ENCODE results near the gene CAST. TPM values are rescaled to one million over a fixed set of nuclear protein-coding genes. Genes with fewer than 3 reads are reported as not detected.
"Not testable (repeated sequence)": the region's sequence is repeated elsewhere in the genome, so short reads cannot be mapped to it uniquely, and the experiment has no call there.

Gene CAST
- total RNA-seq, 1 experiment from 2014 or later = 418 TPM

DNA sequence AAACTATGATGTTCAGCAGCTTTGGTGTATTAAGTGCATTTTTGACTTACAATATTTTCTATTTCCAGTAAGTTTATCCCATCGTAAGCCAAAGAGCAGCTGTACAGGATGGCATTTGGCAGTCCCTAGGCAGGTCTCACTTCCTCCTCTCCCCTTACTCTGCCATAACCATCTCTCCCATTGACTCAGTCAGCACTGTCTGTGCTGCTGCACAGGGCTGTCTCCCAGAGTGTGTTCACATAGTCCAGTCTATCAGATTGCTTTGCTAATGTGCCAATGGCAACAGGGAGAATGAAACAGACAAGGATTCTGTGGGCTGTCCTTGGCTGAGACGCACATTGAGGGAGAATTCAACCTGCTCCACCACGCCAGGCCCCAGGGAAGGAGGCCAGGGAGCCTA lies 47.0 kb upstream of the CAST start:
- no peaks in the 10 kb centered on the region for H3K27me3 Mint-ChIP-seq (ENCODE audit: insufficient read depth, unreplicated experiment)
- H3K9me3 Mint-ChIP-seq (ENCODE audit: unreplicated experiment) = peaks cover 3% of the 10 kb centered on the region
- Histone ChIP-seq H3K4me1 (peaks cover 7% of the 10 kb centered on the region), H3K36me3 (ENCODE audit: control insufficient read depth, insufficient read depth, low read length) (no peaks in the 10 kb centered on the region), H3K9me3 (peaks cover 22% of the 10 kb centered on the region), H3K4me3 (ENCODE audit: low read depth, low read length) (no peak overlapping the region), H3K27me3 (replicated peaks; ENCODE audit: control insufficient read depth, insufficient read depth, low read length) (no peaks in the 10 kb centered on the region)
- H3K27ac Mint-ChIP-seq (ENCODE audit: unreplicated experiment) = peak overlapping the region; percentile 19
- no peaks in the 10 kb centered on the region for H3K36me3 Mint-ChIP-seq (ENCODE audit: insufficient read depth, unreplicated experiment)
- H3K4me1 Mint-ChIP-seq (ENCODE audit: low read depth, unreplicated experiment) = no peaks in the 10 kb centered on the region
- TF ChIP-seq, protein P1, sequence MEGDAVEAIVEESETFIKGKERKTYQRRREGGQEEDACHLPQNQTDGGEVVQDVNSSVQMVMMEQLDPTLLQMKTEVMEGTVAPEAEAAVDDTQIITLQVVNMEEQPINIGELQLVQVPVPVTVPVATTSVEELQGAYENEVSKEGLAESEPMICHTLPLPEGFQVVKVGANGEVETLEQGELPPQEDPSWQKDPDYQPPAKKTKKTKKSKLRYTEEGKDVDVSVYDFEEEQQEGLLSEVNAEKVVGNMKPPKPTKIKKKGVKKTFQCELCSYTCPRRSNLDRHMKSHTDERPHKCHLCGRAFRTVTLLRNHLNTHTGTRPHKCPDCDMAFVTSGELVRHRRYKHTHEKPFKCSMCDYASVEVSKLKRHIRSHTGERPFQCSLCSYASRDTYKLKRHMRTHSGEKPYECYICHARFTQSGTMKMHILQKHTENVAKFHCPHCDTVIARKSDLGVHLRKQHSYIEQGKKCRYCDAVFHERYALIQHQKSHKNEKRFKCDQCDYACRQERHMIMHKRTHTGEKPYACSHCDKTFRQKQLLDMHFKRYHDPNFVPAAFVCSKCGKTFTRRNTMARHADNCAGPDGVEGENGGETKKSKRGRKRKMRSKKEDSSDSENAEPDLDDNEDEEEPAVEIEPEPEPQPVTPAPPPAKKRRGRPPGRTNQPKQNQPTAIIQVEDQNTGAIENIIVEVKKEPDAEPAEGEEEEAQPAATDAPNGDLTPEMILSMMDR (IDR thresholded peaks at IDR 0.05; ENCODE audit: insufficient read depth in 1 of 2, low read depth in 1 of 2, low read length in 1 of 2, severe bottlenecking in 1 of 2, unreplicated experiment in 1 of 2) = no peak
- intact Hi-C loops (cut with micrococcal nuclease; ENCODE audit: unreplicated experiment) = loop anchor here (2.0 to 10.0 kb wide), 2 partner anchors 254 to 320 kb away; partner anchors contain the start of gene LNPEP
- no TSS peak for BruUV-seq (replicated peaks)
- peak overlapping the region; percentile 4 for H3K4me3 Mint-ChIP-seq (ENCODE audit: unreplicated experiment)
- DNase-seq = no peak
- ChIA-PET POLR2A (no interaction called here), CTCF (interaction anchor here (1.4 to 1.8 kb wide), 3 partner anchors 26 to 105 kb away, joined by 5 to 13 read pairs (median 5); partner anchors contain the start of gene CAST)

DNA sequence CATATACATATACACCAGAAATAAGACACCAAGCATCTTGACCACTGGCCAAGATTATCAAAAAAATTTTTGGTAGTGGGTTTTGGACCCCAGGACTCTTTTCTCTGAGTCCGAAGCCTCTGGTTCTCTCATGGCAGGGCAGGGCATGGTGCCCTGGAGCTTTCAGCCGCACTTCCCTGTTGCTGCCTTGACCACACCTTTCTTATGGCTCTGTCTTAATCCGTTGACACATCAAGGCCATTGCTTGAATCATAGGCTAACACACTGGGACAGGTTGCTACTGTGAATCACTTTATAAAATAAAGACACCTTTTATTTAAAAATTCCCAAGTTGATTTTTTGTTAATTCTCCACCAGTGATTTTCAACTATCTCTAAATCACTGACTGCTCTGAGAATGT lies 45.4 kb upstream of the CAST start:
- H3K4me1 ChIP-seq = peaks cover 7% of the 10 kb centered on the region
- Mint-ChIP-seq H3K4me1 (ENCODE audit: low read depth, unreplicated experiment) (no peaks in the 10 kb centered on the region), H3K9me3 (ENCODE audit: unreplicated experiment) (peaks cover 11% of the 10 kb centered on the region), H3K36me3 (ENCODE audit: insufficient read depth, unreplicated experiment) (no peaks in the 10 kb centered on the region), H3K27me3 (ENCODE audit: insufficient read depth, unreplicated experiment) (no peaks in the 10 kb centered on the region), H3K27ac (ENCODE audit: unreplicated experiment) (no peak overlapping the region), H3K4me3 (ENCODE audit: unreplicated experiment) (no peak overlapping the region)
- H3K9me3 ChIP-seq = peaks cover 22% of the 10 kb centered on the region
- intact Hi-C loops (cut with micrococcal nuclease; ENCODE audit: unreplicated experiment) = loop anchor here (10.0 kb wide), 1 partner anchor 318 kb away; the partner anchor contains the start of gene LNPEP
- no peaks in the 10 kb centered on the region for H3K36me3 ChIP-seq (ENCODE audit: control insufficient read depth, insufficient read depth, low read length)
- H3K27me3 ChIP-seq (replicated peaks; ENCODE audit: control insufficient read depth, insufficient read depth, low read length) = no peaks in the 10 kb centered on the region
- no peak overlapping the region for H3K4me3 ChIP-seq (ENCODE audit: low read depth, low read length)
- no peak for DNase-seq
- BruUV-seq (replicated peaks) = no TSS peak
- ChIA-PET CTCF (no interaction called here), POLR2A (no interaction called here)
- TF ChIP-seq, protein P1 (IDR thresholded peaks at IDR 0.05; ENCODE audit: insufficient read depth in 1 of 2, low read depth in 1 of 2, low read length in 1 of 2, severe bottlenecking in 1 of 2, unreplicated experiment in 1 of 2) = no peak

DNA sequence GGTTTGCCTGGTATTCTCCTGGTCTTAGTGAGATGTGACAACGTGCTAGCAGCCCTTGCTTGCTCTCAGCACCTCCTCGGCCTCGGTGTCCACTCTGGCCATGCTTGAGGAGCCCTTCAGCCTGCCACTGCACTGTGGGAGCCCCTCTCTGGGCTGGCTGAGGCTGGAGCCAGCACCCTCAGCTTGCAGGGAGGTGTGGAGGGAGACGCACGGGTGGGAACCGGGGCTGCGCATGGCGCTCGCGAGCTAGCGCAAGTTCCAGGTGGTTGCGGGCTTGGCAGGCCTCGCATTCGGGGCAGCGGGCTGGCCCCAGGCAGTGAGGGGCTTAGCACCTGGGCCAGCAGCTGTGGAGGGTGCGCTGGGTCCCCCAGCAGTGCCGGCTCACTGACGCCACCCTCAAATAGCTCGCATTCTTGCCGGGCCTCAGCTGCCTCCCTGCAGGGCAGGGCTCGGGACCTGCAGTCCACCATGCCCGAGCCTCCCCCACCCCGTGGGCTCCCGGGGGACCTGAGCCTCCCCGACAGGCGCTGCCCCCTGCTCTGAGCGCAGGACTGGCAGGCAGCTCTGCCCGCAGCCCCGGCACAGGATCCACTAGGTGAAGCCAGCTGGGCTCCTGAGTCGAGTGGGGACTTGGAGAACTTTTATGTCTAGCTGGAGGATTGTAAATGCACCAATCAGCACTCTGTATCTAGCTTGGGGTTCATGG lies 43.7 kb upstream of the CAST start:
- peaks cover 22% of the 10 kb centered on the region for H3K9me3 ChIP-seq
- H3K27ac Mint-ChIP-seq (ENCODE audit: unreplicated experiment); H3K36me3 ChIP-seq (ENCODE audit: control insufficient read depth, insufficient read depth, low read length); H3K27me3 Mint-ChIP-seq (ENCODE audit: insufficient read depth, unreplicated experiment); POLR2A ChIA-PET; H3K4me1 ChIP-seq; CTCF ChIA-PET; H3K4me3 Mint-ChIP-seq (ENCODE audit: unreplicated experiment); H3K4me1 Mint-ChIP-seq (ENCODE audit: low read depth, unreplicated experiment); H3K27me3 ChIP-seq (replicated peaks; ENCODE audit: control insufficient read depth, insufficient read depth, low read length); DNase-seq; H3K36me3 Mint-ChIP-seq (ENCODE audit: insufficient read depth, unreplicated experiment); H3K4me3 ChIP-seq (ENCODE audit: low read depth, low read length); BruUV-seq (replicated peaks): not testable (repeated sequence)
- intact Hi-C loops (cut with micrococcal nuclease; ENCODE audit: unreplicated experiment) = loop anchor here (10.0 kb wide), 1 partner anchor 316 kb away; the partner anchor contains the start of gene LNPEP
- H3K9me3 Mint-ChIP-seq (ENCODE audit: unreplicated experiment) = peaks cover 11% of the 10 kb centered on the region

Measured in Caco-2 (cell line).